NCI-H748 (cell line): ENCODE results near the gene FNDC5.

ENCODE experiments used
- DNase-seq: peaks from one replicate; lab custom pipeline; 2025; ENCODE audit not compliant: unreplicated experiment; lab: John Stamatoyannopoulos, UW

Gene FNDC5

GRCh38 chr1:32867151-32867550 is 3.6 kb downstream of the FNDC5 start:
- DNase-seq, result no peak

GRCh38 chr1:32865639-32866405 is 4.9 kb downstream of the FNDC5 start:
- no peak for DNase-seq

DNA sequence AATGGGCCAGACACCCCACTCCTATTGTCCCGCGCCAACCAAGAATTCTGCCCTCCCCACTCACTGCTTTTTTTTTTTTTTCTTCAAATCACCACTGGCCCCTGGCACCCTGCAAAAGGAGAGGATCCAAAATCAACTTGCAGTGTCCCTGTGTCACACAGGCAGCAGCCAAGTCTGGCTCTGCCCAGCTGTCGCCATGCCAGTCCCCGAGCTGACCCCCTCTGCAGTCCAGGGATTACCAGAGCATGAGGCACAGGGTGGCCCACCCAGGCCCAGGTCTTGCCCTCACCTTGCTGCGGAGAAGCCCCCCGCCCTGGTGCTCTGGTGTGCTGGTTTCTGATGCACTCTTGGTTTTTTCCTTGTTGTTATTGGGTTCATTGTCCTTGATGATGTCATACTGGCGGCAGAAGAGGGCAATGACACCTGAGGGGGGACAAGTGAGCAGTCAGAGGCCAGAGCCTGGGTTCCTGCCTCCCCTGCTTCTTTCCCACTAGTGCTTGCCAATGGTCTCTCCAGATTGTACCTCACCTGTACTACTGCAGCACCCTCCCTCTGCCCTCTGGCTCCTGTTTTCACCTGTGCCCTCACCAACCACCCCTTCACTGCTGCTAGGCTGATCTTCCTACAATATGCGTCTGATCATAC is 6.2 kb downstream of the FNDC5 start:
- no peak for DNase-seq

- no peak for DNase-seq
These were observed 6.8 kb downstream of the FNDC5 start for GRCh38 chr1:32863881-32864245.

DNA sequence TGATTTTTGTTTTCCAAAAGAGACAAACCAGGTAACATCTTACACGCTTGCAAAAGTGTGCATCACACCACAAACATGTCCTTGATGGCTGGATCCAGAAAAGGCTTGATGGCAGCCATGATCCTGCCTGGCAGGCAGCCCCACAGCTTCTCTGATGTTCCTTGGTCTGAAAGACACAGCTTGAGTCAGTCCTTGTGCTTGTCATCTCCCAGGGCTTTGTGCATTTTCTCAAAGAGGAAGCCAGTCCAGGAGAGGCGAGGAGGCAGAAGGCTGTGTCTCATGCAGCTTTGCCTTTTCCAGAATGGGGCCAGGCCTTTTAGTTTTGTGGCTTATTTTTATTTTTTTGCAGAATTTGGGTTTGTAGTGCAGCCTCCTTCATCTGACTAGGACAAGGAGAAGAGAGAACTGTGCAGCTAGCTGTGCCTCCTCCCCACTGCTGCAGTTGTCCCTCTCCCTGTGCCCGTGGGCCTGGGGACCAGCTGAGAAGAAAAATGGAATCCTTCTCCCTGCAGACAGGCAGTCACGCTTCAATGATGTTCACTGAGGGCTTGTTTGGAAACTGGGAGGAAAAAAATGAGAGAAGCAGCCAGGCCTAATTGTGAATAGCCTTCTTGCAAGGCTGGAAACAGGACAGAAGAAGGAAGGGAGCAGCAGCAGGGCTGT is 7.4 kb downstream of the FNDC5 start:
- DNase-seq, result no peak

- DNase-seq, result no peak
These were observed 8.6 kb downstream of the FNDC5 start for GRCh38 chr1:32861904-32862695.

DNA sequence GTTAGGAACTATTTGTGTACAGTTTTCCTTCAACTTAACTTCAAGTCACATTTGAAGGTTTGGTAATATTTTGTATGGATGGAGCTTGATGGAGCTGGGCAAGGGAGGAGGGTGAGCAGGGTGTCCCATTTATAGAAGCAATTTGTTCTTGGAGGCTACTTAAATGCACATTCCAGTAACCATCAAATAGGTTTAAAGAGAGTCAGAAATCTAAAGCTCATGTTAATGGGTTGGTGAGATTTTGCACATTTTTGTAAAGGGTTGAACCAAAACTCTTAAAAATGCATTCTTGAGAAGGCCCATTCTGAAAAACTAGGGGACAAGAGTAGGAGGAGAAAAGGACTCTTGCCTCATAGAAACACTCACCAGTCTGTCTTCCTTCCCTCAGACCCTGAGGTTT is 10.1 kb downstream of the FNDC5 start:
- DNase-seq, result no peak

- no peak for DNase-seq
These were observed 10.8 kb downstream of the FNDC5 start for GRCh38 chr1:32859915-32860314.

- no peak for DNase-seq
These were observed 11.9 kb downstream of the FNDC5 start for GRCh38 chr1:32858791-32859190.

- DNase-seq, result no peak
These were observed 12.6 kb downstream of the FNDC5 start for GRCh38 chr1:32858136-32858535.

- DNase-seq, result no peak
These were observed 14.7 kb downstream of the FNDC5 start for GRCh38 chr1:32855861-32856617.

- no peak for DNase-seq
These were observed 22.2 kb downstream of the FNDC5 start for GRCh38 chr1:32848354-32849063.

DNA sequence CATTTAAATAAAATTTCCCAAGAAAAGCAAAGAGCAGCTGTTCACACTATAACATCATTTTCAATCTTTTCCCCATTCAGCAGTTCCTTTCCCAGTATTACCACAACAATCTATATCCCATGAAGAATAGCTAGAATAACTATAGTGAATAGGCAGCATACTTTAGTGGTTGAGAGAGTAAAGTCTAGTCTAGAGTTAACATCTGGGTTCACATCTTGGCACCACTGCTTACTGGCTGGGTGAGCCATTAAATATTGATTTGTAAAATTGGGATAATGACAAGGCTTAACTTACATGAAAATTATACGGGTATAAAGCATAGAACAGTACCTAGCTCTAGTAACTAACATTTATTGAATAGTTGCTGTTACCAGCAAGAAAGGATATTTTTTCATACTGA is 38.8 kb downstream of the FNDC5 start:
- DNase-seq, result no peak

GRCh38 chr1:32830092-32830852 is 40.4 kb downstream of the FNDC5 start:
- DNase-seq, result no peak

DNA sequence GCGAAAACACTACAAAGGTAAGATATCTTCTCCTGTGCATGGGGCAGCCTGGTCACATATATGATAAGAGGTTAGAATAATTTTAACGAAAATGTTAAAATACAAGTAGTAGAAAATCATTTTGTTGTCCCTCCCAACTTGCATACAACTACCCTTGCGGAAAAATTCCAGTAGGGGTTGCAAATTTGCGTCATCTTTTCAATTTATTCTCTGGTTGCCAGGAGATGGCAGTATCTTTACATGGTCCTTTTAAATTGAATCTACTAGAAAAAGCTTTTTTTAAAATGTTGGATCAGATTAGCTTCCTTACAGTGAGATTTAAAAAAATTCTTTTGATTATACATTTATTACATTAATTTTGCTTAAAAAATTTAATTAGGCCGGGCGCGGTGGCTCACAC is 42.4 kb downstream of the FNDC5 start:
- DNase-seq, result no peak

GRCh38 chr1:32825181-32825580 is 45.5 kb downstream of the FNDC5 start:
- DNase-seq, result no peak

- no peak for DNase-seq
These were observed 51.7 kb downstream of the FNDC5 start for GRCh38 chr1:32818804-32819541.
